OCI-LY7 (cell line): ENCODE measurements around the gene ABCC3.

ENCODE experiments used
- CTCF ChIP-seq: fragments of 200-600 bp; sonication (generic); conservative IDR thresholded peaks from 2 replicates; pipeline ENCODE4 v1.5.1; 2014; ENCODE audit warnings: mild to moderate bottlenecking, antibody characterized with exemption, low read length, moderate library complexity, mixed read lengths
- EZH2phosphoT487 ChIP-seq: fragments of 200-600 bp; sonication (generic); IDR thresholded peaks from 2 replicates; pipeline ENCODE4 v1.6.1; 2018; ENCODE audit warnings: low read depth, borderline replicate concordance, mild to moderate bottlenecking, mixed run types, antibody characterized with exemption, low read length, moderate library complexity, mixed read lengths

- TF ChIP-seq CTCF (no peak), EZH2phosphoT487 (no peak)
Measured at GRCh38 chr17:50641357-50641756, 6.7 kb downstream of the ABCC3 start.
